Cardiac fibroblast (primary cell): ENCODE results near the gene TEDC2.
A peak's percentile ranks its signal among the peaks of the same experiment; 100 is the strongest.

Experiments used
- DNase-seq, 2 donors: peaks; one replicate each; pipeline versions ENCODE4 v3.0.0 to v3.0.0-alpha.2; 2010; ENCODE audit warnings: low read depth in 2 of 2
- H3K4me3 ChIP-seq, 2 donors: replicated peaks in 1 of 2; 1 replicate in 1 of 2; 2 replicates in 1 of 2; pipeline ENCODE4 v1.5.1; 2011; ENCODE audit warnings: low read depth in 2 of 2, low read length in 2 of 2, mild to moderate bottlenecking in 2 of 2, moderate library complexity in 1 of 2
- TF ChIP-seq, protein P1 (sequence below): IDR thresholded peaks from one replicate; pipeline ENCODE4 v1.5.1; 2011; ENCODE audit warnings: low read depth, mild to moderate bottlenecking, low read length, inconsistent platforms

The TEDC2 gene

DNA sequence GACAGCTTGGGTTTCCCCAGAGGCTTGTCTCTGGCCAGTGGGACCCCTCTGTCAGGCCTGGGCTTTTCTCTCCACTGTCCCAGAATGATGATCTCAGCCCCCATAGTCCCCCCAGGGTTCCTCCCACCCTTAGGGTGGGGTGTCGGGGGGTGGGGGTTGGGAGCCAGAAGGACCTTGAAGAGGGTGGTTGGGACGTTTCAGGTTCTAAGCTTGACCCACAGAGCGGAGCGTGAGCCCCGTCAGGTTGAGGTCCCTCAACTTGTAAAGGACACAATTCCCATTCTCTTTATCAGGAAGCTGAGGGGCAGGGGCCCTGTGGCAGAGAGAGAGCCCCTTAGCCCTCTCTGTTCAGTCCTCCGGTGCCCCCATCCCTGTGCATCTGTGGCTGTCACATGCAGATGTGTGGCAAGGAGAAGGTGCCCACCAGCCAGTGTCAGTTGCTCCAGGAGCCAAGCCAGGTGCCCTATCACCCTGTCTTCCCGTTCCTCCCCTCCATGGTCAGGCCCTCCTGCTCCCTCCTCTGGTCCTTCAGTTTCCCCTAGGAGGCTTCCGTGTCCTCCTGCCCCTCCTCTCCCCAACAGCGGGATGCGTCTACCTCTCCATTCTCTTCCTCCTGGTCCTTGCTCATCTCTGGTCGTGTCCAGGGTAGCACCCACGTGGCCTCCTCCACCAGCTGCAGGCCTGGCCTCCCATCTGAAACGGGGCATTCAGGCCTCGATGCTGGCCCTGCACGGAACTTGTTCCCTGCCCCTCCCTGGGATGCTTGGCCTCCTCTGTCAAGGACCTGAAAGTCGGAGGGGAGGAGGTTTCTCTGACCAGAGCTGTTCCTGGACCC lies 9.7 kb downstream of the TEDC2 start:
- TF ChIP-seq, protein P1, sequence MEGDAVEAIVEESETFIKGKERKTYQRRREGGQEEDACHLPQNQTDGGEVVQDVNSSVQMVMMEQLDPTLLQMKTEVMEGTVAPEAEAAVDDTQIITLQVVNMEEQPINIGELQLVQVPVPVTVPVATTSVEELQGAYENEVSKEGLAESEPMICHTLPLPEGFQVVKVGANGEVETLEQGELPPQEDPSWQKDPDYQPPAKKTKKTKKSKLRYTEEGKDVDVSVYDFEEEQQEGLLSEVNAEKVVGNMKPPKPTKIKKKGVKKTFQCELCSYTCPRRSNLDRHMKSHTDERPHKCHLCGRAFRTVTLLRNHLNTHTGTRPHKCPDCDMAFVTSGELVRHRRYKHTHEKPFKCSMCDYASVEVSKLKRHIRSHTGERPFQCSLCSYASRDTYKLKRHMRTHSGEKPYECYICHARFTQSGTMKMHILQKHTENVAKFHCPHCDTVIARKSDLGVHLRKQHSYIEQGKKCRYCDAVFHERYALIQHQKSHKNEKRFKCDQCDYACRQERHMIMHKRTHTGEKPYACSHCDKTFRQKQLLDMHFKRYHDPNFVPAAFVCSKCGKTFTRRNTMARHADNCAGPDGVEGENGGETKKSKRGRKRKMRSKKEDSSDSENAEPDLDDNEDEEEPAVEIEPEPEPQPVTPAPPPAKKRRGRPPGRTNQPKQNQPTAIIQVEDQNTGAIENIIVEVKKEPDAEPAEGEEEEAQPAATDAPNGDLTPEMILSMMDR: no peak
- DNase-seq: no peak
- no peak overlapping the region for H3K4me3 ChIP-seq

GRCh38 chr16:2470234-2470601 lies 10.3 kb downstream of the TEDC2 start:
- no peak for DNase-seq
- H3K4me3 ChIP-seq: no peak overlapping the region
- TF ChIP-seq, protein P1: no peak

- TF ChIP-seq, protein P1: no peak
- no peak overlapping the region for H3K4me3 ChIP-seq
- DNase-seq: no peak
Measured at GRCh38 chr16:2470603-2471015, 10.7 kb downstream of the TEDC2 start.

DNA sequence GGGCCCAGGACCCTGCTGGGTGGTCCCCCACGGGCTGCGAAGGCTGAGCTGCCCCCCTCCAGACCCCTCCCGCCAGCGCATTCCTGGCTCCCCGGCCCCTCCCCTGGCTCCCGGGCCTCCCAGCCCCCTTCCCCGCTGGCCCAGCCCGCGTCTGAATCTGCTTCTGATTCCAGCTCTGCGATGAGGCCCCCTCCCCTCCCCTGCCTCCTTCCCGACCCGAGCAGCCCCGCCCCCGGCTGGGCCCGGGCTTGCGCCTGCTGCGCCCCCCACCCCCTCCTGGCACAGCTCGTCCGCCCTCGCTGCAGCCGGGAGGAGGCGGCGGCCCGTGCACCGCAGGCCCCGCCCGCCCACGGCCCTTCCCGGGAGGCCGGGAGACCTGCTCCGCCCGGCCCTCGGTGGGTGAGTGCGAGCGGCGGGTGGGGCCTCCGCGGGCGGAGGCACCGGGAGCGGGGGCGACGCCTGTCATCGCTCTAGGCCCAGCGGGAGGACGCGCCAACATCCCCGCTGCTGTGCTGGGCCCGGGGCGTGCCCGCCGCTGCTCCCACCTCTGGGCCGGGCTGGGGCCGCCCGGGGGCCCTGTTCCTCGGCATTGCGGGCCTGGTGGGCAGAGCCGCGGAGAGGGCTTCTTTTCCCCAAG lies 11.2 kb downstream of the TEDC2 start, which contains the start of gene NTN3:
Gene NTN3, plus strand, starts transcription at position 282 of the 637 bp plus-strand sequence. CDS start 405 bp downstream, outside the sequence.
- no peak within 1 kb of the TSS for H3K4me3 ChIP-seq
- DNase-seq: peak in 1 of 2 donors; percentile 26
- TF ChIP-seq, protein P1: no peak

DNA sequence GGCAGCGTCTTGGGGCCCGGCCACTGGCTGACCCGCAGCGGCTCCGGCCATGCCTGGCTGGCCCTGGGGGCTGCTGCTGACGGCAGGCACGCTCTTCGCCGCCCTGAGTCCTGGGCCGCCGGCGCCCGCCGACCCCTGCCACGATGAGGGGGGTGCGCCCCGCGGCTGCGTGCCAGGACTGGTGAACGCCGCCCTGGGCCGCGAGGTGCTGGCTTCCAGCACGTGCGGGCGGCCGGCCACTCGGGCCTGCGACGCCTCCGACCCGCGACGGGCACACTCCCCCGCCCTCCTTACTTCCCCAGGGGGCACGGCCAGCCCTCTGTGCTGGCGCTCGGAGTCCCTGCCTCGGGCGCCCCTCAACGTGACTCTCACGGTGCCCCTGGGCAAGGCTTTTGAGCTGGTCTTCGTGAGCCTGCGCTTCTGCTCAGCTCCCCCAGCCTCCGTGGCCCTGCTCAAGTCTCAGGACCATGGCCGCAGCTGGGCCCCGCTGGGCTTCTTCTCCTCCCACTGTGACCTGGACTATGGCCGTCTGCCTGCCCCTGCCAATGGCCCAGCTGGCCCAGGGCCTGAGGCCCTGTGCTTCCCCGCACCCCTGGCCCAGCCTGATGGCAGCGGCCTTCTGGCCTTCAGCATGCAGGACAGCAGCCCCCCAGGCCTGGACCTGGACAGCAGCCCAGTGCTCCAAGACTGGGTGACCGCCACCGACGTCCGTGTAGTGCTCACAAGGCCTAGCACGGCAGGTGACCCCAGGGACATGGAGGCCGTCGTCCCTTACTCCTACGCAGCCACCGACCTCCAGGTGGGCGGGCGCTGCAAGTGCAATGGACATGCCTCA lies 12.0 kb downstream of the TEDC2 start:
- no peak overlapping the region for H3K4me3 ChIP-seq
- no peak for DNase-seq
- TF ChIP-seq, protein P1: no peak

DNA sequence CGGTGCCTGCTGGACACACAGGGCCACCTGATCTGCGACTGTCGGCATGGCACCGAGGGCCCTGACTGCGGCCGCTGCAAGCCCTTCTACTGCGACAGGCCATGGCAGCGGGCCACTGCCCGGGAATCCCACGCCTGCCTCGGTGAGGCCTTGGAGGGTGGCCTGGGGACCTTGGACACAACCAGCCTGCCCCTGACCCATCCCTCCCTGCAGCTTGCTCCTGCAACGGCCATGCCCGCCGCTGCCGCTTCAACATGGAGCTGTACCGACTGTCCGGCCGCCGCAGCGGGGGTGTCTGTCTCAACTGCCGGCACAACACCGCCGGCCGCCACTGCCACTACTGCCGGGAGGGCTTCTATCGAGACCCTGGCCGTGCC lies 12.6 kb downstream of the TEDC2 start:
- TF ChIP-seq, protein P1: no peak
- no peak for DNase-seq

More for the DNA sequence above, 12.6 kb downstream of the TEDC2 start:
- no peak overlapping the region for H3K4me3 ChIP-seq
